ENCODE measurements around the gene ST6GALNAC3.

- TF ChIP-seq, protein P1, sequence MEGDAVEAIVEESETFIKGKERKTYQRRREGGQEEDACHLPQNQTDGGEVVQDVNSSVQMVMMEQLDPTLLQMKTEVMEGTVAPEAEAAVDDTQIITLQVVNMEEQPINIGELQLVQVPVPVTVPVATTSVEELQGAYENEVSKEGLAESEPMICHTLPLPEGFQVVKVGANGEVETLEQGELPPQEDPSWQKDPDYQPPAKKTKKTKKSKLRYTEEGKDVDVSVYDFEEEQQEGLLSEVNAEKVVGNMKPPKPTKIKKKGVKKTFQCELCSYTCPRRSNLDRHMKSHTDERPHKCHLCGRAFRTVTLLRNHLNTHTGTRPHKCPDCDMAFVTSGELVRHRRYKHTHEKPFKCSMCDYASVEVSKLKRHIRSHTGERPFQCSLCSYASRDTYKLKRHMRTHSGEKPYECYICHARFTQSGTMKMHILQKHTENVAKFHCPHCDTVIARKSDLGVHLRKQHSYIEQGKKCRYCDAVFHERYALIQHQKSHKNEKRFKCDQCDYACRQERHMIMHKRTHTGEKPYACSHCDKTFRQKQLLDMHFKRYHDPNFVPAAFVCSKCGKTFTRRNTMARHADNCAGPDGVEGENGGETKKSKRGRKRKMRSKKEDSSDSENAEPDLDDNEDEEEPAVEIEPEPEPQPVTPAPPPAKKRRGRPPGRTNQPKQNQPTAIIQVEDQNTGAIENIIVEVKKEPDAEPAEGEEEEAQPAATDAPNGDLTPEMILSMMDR (IDR thresholded peaks at IDR 0.05), result no peak
- TF ChIP-seq POLR2A (IDR thresholded peaks at IDR 0.05), result no peak
These were observed 217.2 kb downstream of the ST6GALNAC3 start for GRCh38 chr1:76291737-76292136.
